LoVo (cell line): ENCODE measurements around the gene DYSF.

ENCODE experiments used
- DNase-seq: peaks from one replicate; pipeline ENCODE4 v3.0.0-alpha.2; 2016; ENCODE audit warnings: low spot score

Gene DYSF

DNA sequence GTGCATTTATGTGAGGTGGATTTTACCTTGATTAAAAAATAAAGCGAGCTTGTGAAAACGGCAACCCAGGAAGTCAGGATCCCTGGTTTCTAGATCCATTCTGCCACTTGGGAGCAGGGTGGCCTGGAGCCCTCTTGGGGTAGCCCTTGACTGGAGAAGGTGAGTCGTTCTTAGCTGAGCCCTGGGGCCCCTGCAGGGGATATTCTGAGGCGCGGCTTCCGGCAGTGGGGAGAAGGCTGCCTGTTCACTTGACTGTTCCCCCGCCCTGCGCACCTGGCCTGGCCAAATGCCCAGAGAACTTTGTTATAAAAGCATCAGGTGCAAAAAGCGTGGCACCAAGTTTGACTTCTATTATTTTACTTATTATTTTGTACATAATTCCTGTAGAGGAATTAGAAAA is 221.9 kb downstream of the DYSF start:
- DNase-seq, result no peak

DNA sequence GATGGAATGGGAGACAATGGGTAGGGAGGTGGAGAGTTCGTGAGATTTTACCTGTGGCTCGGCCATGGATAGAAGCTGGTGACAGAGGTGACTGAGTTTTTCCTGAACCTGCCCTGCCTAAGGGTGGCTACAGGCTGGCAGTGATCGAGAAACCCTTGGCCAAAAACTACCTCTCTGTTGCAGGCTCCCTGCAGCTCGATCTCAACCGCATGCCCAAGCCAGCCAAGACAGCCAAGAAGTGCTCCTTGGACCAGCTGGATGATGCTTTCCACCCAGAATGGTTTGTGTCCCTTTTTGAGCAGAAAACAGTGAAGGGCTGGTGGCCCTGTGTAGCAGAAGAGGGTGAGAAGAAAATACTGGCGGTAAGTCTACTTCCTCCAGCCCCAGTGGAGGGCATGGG is 225.5 kb downstream of the DYSF start:
- DNase-seq, result no peak

DNA sequence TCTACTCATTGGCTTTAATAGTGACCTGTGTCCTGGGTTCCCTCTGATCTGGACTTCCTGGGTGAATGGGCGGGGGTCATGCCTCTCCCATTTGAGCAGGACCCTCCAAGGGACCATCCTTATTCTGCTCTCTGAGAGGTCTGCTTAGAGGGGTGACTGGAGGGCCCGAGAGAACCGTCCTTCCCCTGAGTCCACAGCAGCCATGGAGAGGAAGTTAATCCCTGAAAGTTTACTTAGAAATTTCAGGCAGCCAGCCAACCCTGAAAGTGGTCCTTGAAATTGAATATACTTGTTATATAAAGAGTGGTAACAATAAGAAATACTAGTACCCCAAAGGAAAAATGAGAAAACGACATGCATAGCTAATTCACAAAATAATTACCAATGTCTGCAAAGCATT is 226.1 kb downstream of the DYSF start:
- DNase-seq, result no peak

DNA sequence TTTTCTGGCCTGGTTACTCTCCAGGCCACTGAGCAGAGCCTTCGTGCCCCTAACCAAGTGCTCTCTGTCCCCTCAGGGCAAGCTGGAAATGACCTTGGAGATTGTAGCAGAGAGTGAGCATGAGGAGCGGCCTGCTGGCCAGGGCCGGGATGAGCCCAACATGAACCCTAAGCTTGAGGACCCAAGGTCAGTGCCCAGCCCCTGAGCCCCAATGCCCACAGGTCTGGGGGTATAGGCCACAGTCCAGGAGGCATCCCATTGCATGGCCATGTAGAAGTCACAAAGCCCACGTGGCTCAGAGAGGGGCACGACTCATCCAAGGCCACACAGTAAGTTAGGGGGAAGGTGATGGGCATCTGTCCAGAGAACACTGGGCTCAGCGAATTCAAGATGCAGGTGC is 227.6 kb downstream of the DYSF start:
- DNase-seq, result no peak

DNA sequence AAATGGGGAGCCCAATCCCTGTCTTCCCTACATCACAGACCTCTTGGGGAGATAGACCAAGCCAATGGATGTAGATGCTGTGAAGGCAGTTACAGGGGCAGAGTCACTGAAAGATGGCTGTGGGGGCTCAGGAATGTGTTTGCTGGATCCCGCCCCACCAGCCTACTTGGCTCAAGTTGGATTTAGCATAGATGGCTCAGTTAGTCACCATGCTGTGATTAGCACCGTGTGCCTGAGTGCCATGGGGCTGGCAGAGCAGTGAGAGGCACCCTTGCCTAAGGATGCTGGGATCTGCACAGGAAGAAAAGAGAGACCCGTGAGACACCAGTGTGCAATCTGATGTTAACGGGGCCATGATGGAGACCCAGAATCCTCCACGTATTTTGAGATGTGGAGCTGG is 228.3 kb downstream of the DYSF start:
- no peak for DNase-seq

DNA sequence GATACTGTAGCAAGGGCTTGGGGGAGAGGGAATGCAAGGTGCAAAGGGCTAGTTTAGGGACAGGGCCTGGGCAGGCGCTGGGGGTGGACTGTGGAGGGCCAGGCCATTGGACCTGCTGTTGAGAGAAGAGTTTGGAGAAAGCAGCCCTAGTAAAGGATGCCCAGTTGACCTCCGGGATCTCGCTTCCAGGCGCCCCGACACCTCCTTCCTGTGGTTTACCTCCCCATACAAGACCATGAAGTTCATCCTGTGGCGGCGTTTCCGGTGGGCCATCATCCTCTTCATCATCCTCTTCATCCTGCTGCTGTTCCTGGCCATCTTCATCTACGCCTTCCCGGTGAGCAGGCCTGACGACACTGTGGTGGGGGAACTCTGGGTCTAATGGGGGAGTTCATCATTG is 229.0 kb downstream of the DYSF start:
- no peak for DNase-seq

DNA sequence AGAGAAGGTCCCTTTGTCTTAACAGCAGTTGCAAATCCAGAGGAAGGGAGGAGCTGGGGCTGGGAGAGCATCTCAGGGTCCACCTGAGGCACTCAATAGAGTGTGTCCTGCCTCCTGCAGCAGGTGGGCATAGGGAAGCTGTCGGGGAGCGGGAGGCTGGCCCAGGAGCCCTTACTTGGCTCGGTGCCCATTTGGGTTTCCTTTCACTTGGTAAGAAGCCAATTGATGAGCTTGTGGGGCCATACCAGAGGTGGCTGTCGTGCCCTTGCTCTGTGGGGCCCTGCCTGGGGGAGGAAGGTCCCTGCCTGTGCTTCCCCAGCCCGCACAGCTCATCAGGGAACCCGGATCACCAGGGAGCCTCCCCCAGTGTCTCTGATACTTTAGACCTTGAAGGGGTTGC is 229.7 kb downstream of the DYSF start:
- DNase-seq, result no peak

DNA sequence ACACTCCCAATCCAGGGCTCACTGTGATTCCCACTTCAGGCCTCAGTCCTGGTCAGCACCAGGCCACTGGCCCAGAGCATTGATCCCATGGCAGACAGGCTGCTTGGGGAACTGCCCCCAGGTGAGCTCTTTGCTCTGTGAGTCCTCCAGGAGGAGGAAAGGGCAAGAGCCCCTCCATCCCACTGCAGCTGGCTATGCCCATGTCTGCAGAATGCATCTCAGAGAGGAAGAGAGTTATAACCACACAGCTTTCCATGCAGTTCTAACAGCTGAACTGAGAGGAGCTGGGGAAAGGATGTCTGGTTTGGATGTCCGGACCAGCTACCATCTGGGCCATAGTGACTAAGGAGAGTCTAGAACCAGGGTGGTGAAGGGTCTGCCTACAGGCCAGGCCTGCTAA is 230.3 kb downstream of the DYSF start:
- DNase-seq, result no peak

DNA sequence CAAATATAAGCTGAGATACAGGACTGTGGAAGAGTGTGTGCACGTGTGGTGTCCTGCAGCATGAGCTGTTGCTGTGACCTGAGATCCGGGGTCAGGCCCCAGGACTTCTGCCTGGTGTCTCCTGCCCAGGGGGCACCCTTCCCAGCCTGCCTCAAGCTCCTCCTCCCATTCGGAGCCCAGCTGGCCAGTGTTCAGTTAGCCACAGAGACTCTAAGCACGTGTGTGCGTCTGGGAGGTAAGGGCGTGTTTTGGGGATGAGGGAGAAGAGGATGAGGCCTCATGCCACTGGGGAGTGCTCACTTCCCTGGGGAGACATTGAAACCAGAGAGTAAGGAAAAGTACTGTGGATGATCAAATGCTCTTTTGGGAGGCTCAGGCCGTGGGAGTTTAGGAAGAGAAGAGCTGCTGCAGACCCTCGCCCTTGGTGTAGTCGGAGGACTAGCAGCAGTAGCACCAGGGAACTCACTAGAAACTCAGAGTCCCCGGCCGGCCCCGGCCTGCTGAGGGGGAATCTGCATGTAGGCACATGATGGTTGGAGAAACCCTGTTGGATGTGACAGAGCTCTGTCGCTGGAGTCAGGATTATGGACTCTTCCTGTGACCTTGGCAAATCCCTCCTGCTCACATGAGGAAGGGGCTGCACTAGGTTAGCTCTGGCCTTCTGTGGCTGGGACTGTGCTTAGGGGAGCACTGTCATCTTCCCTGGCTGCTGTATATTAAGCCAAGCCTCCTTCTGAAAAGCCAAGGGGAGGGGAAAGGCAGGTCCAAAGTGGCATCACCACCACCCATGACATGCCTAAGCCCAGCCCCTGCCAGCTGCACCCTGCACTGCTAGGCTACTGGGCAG is 231.1 kb downstream of the DYSF start:
- no peak for DNase-seq

DNA sequence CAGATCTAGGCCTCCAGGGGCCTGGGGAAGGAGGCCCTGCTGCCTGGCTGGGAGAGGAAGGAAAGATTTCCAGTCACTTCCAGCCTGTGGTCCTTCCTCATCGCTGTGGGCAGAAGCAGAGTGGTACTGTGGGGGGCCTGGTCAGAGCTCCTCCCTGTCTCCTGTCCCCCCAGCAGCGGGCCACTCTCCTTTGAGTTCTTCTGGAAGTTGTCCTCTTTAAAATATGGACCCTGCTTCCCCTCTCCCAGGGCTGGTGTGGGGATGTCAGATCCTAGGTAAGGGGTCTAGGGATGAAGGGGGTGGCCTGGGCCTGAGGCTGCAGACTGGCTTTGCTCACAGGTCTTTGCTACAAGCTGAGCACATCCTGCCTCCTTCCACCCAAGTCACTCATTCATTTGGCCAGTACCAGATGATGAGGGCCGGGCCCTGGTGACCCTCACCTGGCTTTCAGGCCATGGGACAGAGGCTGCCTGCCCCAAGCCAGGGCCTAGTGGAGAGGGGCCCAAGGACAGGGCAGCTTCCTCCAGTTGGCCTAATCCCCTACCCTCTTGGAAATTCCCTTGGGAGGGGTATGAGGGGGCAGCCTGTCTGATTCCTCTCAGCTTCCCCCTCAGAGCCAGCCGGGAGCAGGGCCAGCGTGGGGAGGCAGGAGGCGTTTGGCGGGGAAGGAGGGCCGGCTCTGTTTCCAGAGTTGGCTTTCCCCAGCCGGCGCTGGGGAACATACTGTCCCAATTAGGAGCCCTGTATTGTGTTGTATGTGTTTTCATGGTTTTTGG is 231.9 kb downstream of the DYSF start:
- DNase-seq, result no peak

DNA sequence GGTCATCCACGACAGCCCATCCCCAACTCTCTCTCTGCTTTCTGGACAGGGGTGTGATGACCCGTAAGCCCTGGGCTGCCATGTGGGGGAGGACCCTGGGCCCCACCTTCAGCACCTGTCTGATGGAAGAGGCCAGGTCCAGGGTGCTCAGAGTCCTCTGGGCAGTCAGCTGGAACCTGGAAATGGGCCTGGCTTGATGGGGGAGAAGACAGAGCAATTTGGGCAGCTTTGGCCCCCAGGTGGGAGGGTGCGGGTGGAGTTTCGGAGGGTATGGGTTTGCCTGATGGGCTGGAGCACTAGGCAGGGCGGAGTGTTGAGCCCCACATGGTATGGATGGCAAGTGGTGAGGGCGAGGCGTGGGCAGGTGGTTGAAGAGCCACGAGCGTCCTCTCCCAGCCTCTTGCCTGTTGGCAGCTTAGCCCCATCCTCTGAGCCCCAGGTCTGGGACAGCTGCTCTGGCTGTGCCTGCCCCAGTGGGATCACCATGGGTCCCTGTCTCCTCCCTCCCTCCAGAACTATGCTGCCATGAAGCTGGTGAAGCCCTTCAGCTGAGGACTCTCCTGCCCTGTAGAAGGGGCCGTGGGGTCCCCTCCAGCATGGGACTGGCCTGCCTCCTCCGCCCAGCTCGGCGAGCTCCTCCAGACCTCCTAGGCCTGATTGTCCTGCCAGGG is 232.7 kb downstream of the DYSF start:
- DNase-seq, result no peak

DNA sequence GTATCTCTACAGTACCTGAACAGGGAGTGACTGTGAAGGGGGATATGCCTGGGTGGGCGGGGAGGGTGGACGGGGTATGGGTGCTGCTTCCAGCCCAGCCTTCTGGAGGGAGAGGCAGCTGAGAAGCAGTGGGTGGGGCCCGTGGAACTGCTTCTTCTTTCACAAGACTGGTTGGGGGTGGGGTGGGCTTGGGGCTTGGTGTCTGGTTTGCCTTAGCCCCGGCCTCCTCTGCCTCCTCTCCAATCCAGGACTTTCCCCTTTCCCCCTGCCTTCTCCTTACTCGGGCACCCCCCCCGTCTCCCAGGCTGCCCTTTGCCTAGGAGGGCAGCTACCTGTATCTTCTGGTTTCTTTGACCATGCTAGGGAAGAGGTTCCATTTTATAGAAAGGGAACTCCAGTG is 233.4 kb downstream of the DYSF start:
- no peak for DNase-seq

DNA sequence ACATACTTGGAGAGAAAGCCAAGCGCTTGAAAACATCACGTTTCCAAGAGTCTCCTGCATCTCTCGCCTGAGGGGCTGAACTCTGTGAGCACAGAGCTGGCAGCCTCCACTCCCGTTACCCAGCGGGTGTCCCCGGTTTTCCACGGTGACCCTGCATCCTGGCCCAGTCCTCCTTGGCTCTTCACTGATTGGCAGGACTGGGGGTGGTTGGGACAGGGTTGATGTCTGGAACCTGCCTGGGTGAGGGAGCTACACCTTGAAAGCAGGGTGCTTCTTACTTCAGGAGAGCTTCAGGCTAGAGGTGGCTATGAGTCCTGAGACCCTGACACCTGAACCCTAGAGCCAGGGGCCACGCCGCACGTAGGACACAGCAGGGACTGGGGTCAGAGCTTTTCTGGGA is 234.1 kb downstream of the DYSF start:
- no peak for DNase-seq

DNA sequence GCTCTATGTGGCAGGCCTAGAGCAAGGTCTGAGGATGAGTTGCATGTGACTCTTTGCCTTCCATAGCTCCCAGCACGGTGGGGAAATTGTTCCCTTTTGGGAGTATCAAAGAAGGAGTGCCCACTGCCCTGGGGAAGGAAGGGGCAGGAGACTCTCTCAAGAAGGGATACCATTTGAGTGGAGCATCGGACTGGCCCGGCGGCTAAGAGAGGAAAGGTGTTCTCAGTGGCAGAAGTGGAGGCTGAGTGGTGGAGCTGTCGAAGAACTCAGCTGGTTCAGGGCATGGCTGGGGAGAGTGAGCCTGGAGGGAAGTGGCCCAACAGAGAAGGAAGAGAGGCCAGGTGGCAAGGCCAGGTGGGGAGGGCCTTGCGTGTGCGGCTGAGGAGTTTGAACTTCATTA is 235.2 kb downstream of the DYSF start:
- DNase-seq, result no peak

DNA sequence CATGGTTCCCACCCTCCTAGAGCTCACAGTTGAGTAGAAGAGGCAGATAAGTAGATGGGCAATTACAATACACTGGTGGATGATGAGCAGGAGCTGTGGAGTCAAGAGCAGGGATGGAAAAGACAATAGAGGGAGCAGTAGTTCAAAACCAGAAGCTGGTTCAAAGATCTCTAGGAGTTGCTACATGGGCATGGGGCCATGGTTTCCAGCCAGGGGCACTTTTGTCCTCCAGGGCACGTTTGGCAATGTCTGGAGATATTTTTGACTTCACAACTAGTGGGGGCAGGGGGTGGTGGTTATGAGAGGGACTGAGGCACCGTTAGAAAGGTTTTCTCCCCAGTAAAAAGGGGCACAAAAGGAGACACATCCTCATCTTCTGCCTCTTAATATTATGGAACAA is 236.0 kb downstream of the DYSF start:
- DNase-seq, result no peak

DNA sequence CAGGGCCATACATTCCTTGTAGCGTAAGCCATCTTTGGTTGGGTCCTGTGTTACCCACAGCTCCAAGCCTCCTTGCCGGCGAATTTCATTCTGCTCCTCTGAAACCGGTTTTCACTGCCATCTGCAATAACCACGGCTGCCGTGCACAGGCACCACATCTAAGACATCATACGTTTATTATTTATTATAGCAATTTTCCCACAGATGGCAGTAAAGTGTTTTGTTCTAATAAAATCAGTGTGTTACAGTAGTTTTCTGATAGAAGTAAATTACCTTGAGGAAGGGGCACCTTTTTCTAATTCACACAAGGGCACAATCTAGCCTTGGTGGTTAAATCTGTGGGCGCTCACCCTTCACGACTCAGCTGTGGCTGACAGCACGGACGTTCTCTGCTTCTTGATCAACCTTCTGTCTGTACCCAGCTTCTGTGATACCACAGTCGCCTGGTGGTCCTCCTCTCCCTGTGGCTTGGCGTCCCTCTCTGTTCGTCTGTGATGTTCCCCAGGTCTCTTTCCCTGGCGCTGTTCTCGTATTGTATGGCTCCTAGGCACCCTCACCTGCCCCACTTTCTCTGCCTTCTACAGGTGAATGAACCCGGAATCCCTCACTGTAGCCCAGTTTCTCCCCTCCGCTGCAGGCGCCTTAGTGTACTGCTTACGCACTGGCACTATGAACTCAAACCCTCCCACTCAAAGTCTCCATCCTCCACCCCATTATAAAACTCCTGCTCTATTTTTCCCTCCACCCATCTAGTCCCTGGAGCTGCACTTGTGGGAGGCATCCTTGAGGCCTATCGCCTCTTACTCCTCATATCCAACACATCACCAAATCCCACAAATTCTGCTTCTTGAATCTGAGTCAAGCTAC is 236.8 kb downstream of the DYSF start:
- DNase-seq, result no peak

DNA sequence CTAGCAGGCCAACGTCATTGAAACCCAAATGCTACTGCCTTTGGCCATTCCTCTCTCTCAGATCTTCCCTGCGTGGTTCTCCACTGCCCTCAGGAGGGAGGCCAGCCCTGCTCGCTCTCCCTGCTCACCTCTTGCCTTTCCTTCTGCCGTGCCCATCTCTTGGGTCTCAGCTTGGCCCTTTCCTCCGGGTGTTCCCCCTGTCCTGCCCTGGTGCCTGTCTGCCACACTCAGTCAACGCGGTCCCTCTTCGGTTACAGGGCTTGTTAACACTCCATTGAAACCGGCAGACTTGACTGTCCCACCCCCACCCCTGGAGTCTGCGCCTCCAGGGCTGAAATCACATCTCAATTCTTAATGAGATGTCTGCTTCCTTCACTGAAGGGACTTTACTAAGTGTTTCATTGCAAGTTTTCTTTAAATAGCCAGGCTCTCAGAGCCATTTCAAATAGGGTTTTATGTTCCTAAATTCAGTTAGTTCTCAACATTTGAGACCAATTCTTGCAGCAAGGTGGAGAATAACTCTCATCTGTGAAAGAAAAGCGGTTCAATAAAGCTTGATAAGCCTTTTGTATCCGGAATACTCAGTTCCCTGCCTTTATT is 237.6 kb downstream of the DYSF start:
- DNase-seq, result no peak

DNA sequence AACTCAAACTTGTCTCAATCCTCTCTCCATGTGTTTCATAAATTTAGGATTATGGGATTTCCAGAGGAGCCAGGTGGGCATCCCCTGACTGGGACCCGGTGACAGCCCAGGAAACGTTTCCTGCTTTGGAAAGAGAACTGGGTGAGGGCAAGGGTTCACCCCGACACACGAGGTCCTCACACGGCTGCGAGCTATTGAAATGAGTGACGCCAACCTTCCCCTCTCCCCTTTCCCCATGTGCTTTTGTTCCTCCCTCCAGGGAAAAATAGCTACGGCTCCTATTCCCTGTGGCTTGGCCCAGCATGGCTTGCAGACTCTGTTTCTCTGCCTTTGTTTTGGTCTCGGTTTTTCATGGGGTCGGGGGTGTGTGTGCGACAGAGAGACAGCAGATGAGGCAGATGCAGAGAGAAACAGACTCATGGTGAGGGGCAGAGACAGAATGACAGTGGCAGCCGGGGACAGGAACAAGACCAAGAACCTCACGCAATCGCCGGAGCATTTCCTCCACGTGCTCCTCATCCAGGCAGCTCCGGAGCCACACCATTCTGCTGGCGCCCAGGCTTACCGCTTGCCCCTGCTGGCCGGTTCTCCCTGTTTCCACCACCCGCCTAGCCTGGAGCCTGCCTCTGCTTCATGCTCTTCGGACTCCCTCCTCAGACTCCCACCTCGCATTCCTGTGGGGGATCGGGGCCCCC is 238.5 kb downstream of the DYSF start:
- DNase-seq, result no peak

DNA sequence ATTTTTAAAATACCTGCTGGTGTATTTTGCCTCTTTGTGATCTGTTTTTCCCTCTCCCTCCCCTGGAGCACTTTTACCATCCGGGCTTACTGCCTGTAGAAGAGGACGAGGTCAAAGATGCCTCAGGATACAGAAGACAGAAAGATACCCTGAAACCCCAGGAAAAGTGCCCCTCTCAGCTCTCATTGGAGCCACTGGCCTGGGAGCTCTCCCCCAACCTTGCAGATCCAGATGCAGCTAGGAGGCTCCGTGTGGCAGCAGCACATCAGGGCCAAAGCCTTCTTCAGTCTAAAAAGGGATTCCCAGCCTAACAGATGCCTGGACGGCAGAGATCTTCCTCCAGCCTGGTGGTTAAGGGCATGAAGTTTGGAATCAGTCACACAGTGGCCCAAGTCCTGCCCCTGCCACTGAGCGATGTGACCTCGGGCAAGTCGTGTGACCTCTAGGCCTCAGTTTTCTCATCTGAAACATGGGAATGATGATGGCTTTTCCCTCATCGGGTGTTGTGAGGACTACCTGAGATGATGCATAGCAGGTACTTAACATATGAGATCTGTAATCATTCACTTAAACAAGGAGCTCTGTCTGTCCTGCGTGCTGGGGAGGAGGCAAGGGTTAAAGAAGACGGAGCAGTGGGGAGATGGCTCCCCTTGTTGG is 239.4 kb downstream of the DYSF start:
- no peak for DNase-seq
